Hepatocyte (in vitro differentiated cells): ENCODE measurements around the gene MAP2K2. TPM values are rescaled to one million over a fixed set of nuclear protein-coding genes. Genes with fewer than 3 reads are reported as not detected.
"Not testable (repeated sequence)": the region's sequence is repeated elsewhere in the genome, so short reads cannot be mapped to it uniquely, and the experiment has no call there.

Source experiments
- DNase-seq: peaks from one replicate; pipeline ENCODE4 v3.0.0-alpha.2; 2016; ENCODE audit warnings: low spot score
- H2AFZ ChIP-seq: fragments of 200-600 bp; sonication (generic); 2 replicates; pipeline ENCODE4 v1.6.0; 2016; ENCODE audit warnings: antibody characterized with exemption, mild to moderate bottlenecking
- H3K27ac ChIP-seq: fragments of 200-600 bp; sonication (generic); 2 replicates; pipeline ENCODE4 v1.5.1; 2016; ENCODE audit warnings: mild to moderate bottlenecking
- H3K27me3 ChIP-seq: fragments of 200-600 bp; sonication (generic); 2 replicates; pipeline ENCODE4 v1.6.1; 2016
- H3K36me3 ChIP-seq: fragments of 200-600 bp; sonication (generic); replicated peaks from 2 replicates; pipeline ENCODE4 v1.5.1; 2016; ENCODE audit warnings: low read depth; ENCODE audit not compliant: insufficient read depth
- H3K4me1 ChIP-seq: fragments of 200-600 bp; sonication (generic); 2 replicates; pipeline ENCODE4 v1.5.1; 2016; ENCODE audit warnings: mild to moderate bottlenecking, moderate library complexity; ENCODE audit not compliant: insufficient read depth
- H3K4me2 ChIP-seq: fragments of 200-600 bp; sonication (generic); 2 replicates; pipeline ENCODE4 v1.6.0; 2016
- H3K4me3 ChIP-seq: fragments of 200-600 bp; sonication (generic); 2 replicates; pipeline ENCODE4 v1.5.1; 2016; ENCODE audit warnings: mild to moderate bottlenecking
- H3K79me2 ChIP-seq: fragments of 200-600 bp; sonication (generic); 2 replicates; pipeline ENCODE4 v1.6.0; 2017; ENCODE audit warnings: mild to moderate bottlenecking
- H3K9me2 ChIP-seq: fragments of 200-600 bp; sonication (generic); replicated peaks from 2 replicates; pipeline ENCODE4 v1.6.0; 2017; ENCODE audit warnings: mild to moderate bottlenecking; ENCODE audit not compliant: insufficient read depth
- H3K9me3 ChIP-seq: fragments of 200-600 bp; sonication (generic); 2 replicates; pipeline ENCODE4 v1.5.1; 2016; ENCODE audit warnings: low read depth, mild to moderate bottlenecking
- H4K20me1 ChIP-seq: fragments of 200-600 bp; sonication (generic); 2 replicates; pipeline ENCODE4 v1.6.0; 2016; ENCODE audit warnings: mild to moderate bottlenecking; ENCODE audit not compliant: insufficient read depth, poor library complexity, severe bottlenecking
- CTCF ChIP-seq: fragments of 200-600 bp; sonication (generic); IDR thresholded peaks from 2 replicates; pipeline ENCODE4 v1.5.1; 2016; ENCODE audit warnings: antibody characterized with exemption, mild to moderate bottlenecking; ENCODE audit not compliant: poor library complexity
- EZH2 ChIP-seq: fragments of 200-600 bp; sonication (generic); IDR thresholded peaks from 2 replicates; pipeline ENCODE4 v1.6.1; 2016; ENCODE audit warnings: antibody characterized with exemption, mild to moderate bottlenecking, borderline replicate concordance
- EZH2phosphoT487 ChIP-seq: fragments of 200-600 bp; sonication (generic); IDR thresholded peaks from one replicate; pipeline ENCODE4 v1.6.1; 2018; ENCODE audit warnings: antibody characterized with exemption, mild to moderate bottlenecking, low read depth, moderate library complexity; ENCODE audit not compliant: unreplicated experiment, severe bottlenecking
- WGBS: methylation state at CpG from one replicate; pipeline ENCODE4 v1.1.6; 2016; ENCODE audit warnings: low lambda C conversion rate; ENCODE audit errors: missing lambda C conversion rate; 5-methylcytosine and 5-hydroxymethylcytosine counted together
- polyA plus RNA-seq: library from polyadenylated mRNA; unstranded; fragments of >200 nt; fragmentation: Nextera tagmentation; extraction: Ambion mirVana; gene quantifications from 2 replicates; pipeline ENCODE4 v1.2.1, GENCODE V29; 2016
- total RNA-seq: library from RNA; depleted of rRNA; stranded (reverse); fragments of >200 nt; gene quantifications from 2 replicates; pipeline ENCODE4 v1.2.3, GENCODE V29; 2014

MAP2K2 gene
- total and polyA plus RNA-seq, 2 experiments from 2014 or later: 135 to 188 TPM

- no peak for DNase-seq
- no peaks in the 10 kb centered on the region for H4K20me1 ChIP-seq
- H3K4me2 ChIP-seq: no peak overlapping the region
- H3K4me1 ChIP-seq: no peaks in the 10 kb centered on the region
- H3K36me3 ChIP-seq: no peaks in the 10 kb centered on the region
- H3K27ac ChIP-seq: no peak overlapping the region
- no peaks in the 10 kb centered on the region for H3K79me2 ChIP-seq
- no peak overlapping the region for H2AFZ ChIP-seq
- H3K9me2 ChIP-seq: no peaks in the 10 kb centered on the region
- no peaks in the 10 kb centered on the region for H3K27me3 ChIP-seq
- TF ChIP-seq CTCF (no peak), EZH2phosphoT487 (no peak), EZH2 (no peak)
- H3K4me3 ChIP-seq: no peak overlapping the region
- WGBS: 73% methylated on average over 11 of the region's 11 CpGs
- no peaks in the 10 kb centered on the region for H3K9me3 ChIP-seq
These were observed 40.3 kb upstream of the MAP2K2 start for GRCh38 chr19:4164262-4164661.

GRCh38 chr19:4161415-4162077 is 37.6 kb upstream of the MAP2K2 start:
- Histone ChIP-seq H3K27me3 (no peaks in the 10 kb centered on the region), H2AFZ (no peak overlapping the region), H3K36me3 (no peaks in the 10 kb centered on the region), H4K20me1 (no peaks in the 10 kb centered on the region), H3K27ac (no peak overlapping the region), H3K4me2 (no peak overlapping the region), H3K4me3 (no peak overlapping the region), H3K79me2 (no peaks in the 10 kb centered on the region), H3K9me3 (no peaks in the 10 kb centered on the region), H3K4me1 (no peaks in the 10 kb centered on the region), H3K9me2 (no peaks in the 10 kb centered on the region)
- TF ChIP-seq EZH2phosphoT487 (no peak), CTCF (no peak), EZH2 (no peak)
- DNase-seq: no peak
- 86% methylated on average over 7 of the region's 7 CpGs for WGBS

- not testable (repeated sequence) for H3K4me1 ChIP-seq, H3K27ac ChIP-seq, H3K4me3 ChIP-seq, H2AFZ ChIP-seq, H3K27me3 ChIP-seq, H3K9me3 ChIP-seq, DNase-seq, H4K20me1 ChIP-seq, H3K4me2 ChIP-seq, H3K9me2 ChIP-seq, H3K79me2 ChIP-seq, H3K36me3 ChIP-seq
- 78% methylated on average over 8 of the region's 8 CpGs for WGBS
These were observed 34.0 kb upstream of the MAP2K2 start for GRCh38 chr19:4157971-4158370.

- no peaks in the 10 kb centered on the region for H4K20me1 ChIP-seq
- H3K9me3 ChIP-seq: no peaks in the 10 kb centered on the region
- no peaks in the 10 kb centered on the region for H3K36me3 ChIP-seq
- no peaks in the 10 kb centered on the region for H3K27me3 ChIP-seq
- DNase-seq: no peak
- H3K4me3 ChIP-seq: no peak overlapping the region
- TF ChIP-seq EZH2phosphoT487 (no peak), CTCF (no peak), EZH2 (no peak)
- no peak overlapping the region for H2AFZ ChIP-seq
- 90% methylated on average over 6 of the region's 6 CpGs for WGBS
- peaks cover 5% of the 10 kb centered on the region for H3K4me1 ChIP-seq
- H3K27ac ChIP-seq: no peak overlapping the region
- H3K4me2 ChIP-seq: no peak overlapping the region
- H3K79me2 ChIP-seq: peaks cover 8% of the 10 kb centered on the region
- H3K9me2 ChIP-seq: no peaks in the 10 kb centered on the region
These were observed 33.2 kb upstream of the MAP2K2 start for GRCh38 chr19:4157164-4157563.
